ENCODE results near the gene MRE11. TPM values are rescaled to one million over a fixed set of nuclear protein-coding genes. Genes with fewer than 3 reads are reported as not detected.

The MRE11 gene
- total RNA-seq, 1 experiment from 2014 or later = 27.2 TPM

DNA sequence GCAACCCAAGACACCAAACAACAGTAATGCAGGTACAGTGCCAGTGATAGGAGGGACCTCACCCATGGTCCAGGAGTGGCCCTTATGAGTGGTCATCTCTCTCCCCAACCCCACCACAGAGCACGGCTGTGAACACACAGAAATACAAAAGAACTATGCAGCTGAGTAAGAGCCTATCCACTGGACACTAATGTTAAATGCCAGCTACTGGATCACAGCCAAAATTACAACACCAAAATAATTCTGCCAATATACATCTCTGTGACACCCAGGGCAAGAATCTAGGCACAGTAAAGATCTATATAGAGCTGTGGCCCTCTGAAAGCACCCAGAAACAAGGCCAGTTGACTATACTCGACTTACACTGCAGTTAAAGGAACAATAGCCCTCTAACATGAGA lies 69.6 kb downstream of the MRE11 start:
- Mint-ChIP-seq H3K9me3 (ENCODE audit: low read depth, unreplicated experiment) (no peaks in the 10 kb centered on the region), H3K36me3 (ENCODE audit: insufficient read depth, unreplicated experiment) (no peaks in the 10 kb centered on the region), H3K27ac (ENCODE audit: unreplicated experiment) (no peak overlapping the region), H3K4me3 (ENCODE audit: low read depth, unreplicated experiment) (no peak overlapping the region), H3K27me3 (ENCODE audit: unreplicated experiment) (no peaks in the 10 kb centered on the region), H3K4me1 (ENCODE audit: low read depth, unreplicated experiment) (peaks cover 14% of the 10 kb centered on the region)
- no peak for DNase-seq
- CTCF ChIA-PET = interaction anchor here (0.6 kb wide), 1 partner anchor 457 kb away, joined by 7 read pairs; no protein-coding TSS in a partner anchor
- TF ChIP-seq, protein P1, sequence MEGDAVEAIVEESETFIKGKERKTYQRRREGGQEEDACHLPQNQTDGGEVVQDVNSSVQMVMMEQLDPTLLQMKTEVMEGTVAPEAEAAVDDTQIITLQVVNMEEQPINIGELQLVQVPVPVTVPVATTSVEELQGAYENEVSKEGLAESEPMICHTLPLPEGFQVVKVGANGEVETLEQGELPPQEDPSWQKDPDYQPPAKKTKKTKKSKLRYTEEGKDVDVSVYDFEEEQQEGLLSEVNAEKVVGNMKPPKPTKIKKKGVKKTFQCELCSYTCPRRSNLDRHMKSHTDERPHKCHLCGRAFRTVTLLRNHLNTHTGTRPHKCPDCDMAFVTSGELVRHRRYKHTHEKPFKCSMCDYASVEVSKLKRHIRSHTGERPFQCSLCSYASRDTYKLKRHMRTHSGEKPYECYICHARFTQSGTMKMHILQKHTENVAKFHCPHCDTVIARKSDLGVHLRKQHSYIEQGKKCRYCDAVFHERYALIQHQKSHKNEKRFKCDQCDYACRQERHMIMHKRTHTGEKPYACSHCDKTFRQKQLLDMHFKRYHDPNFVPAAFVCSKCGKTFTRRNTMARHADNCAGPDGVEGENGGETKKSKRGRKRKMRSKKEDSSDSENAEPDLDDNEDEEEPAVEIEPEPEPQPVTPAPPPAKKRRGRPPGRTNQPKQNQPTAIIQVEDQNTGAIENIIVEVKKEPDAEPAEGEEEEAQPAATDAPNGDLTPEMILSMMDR (IDR thresholded peaks at IDR 0.05; ENCODE audit: unreplicated experiment) = no peak
- BruUV-seq (replicated peaks) = no TSS peak
- intact Hi-C loops (cut with micrococcal nuclease; ENCODE audit: unreplicated experiment) = no loop called here

DNA sequence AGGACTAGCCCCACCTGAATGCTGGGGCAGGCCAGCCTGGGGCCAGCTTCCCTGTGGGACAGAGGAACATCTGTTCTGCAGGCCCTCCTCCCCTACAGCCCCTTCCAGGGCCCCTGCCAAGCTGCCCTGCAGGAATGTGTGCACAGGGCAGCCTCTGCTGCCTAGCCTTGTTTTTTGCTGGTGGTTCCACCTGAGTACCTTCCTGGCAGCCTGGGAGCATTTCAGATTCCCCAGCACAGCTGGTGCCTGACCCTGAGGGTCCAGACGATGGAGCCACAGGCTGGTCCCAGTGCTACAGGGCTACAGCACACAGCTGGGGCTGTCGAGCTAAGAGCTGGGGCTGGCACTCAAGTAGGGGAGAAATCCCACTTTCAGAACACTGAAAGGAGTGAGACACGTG lies 70.1 kb downstream of the MRE11 start:
- CTCF ChIA-PET = interaction anchor here (0.6 kb wide), 1 partner anchor 457 kb away, joined by 7 read pairs; no protein-coding TSS in a partner anchor
- intact Hi-C loops (cut with micrococcal nuclease; ENCODE audit: unreplicated experiment) = no loop called here
- Mint-ChIP-seq H3K27ac (ENCODE audit: unreplicated experiment) (no peak overlapping the region), H3K36me3 (ENCODE audit: insufficient read depth, unreplicated experiment) (no peaks in the 10 kb centered on the region), H3K4me3 (ENCODE audit: low read depth, unreplicated experiment) (no peak overlapping the region), H3K4me1 (ENCODE audit: low read depth, unreplicated experiment) (peaks cover 14% of the 10 kb centered on the region), H3K9me3 (ENCODE audit: low read depth, unreplicated experiment) (no peaks in the 10 kb centered on the region), H3K27me3 (ENCODE audit: unreplicated experiment) (no peaks in the 10 kb centered on the region)
- BruUV-seq (replicated peaks) = no TSS peak
- TF ChIP-seq, protein P1 (IDR thresholded peaks at IDR 0.05; ENCODE audit: unreplicated experiment) = no peak
- no peak for DNase-seq

DNA sequence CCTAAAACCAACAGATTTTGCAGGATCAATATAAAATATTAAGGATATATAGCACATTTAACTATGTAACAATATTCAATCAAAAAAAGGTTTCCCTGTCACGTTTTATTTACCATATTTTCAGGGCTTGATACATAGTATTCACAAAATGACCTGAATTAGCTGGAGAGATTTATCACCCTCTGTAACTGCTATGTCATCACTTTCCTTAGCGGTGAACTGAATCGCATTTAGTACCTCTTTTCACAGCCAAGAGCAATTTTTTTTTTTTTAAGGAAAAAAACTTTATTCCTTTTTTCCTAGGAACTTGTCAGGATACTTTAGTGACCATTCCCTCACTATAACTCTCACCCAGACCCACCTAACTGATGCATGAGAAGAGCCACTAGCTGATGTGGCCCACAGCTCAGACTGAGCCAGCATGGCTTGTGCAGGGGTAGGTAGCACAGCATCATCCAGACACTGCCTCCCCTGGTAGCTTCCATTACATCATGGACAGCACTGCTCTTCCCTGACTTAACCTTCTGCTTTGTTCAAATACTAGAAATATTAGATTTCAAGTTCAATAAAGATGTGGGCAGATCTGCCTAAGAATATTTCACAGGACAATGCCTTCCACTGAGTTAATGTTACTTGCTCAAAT lies 75.4 kb downstream of the MRE11 start:
- Mint-ChIP-seq H3K27me3 (ENCODE audit: unreplicated experiment) (no peaks in the 10 kb centered on the region), H3K27ac (ENCODE audit: unreplicated experiment) (no peak overlapping the region), H3K36me3 (ENCODE audit: insufficient read depth, unreplicated experiment) (no peaks in the 10 kb centered on the region), H3K4me1 (ENCODE audit: low read depth, unreplicated experiment) (no peaks in the 10 kb centered on the region), H3K9me3 (ENCODE audit: low read depth, unreplicated experiment) (no peaks in the 10 kb centered on the region), H3K4me3 (ENCODE audit: low read depth, unreplicated experiment) (no peak overlapping the region)
- CTCF ChIA-PET = interaction anchor here (2.1 kb wide), 1 partner anchor 523 kb away, joined by 16 read pairs; no protein-coding TSS in a partner anchor
- no peak for DNase-seq
- intact Hi-C loops (cut with micrococcal nuclease; ENCODE audit: unreplicated experiment) = loop anchor here (5.0 kb wide), 1 partner anchor 236 kb away; no protein-coding TSS in a partner anchor
- TF ChIP-seq, protein P1 (IDR thresholded peaks at IDR 0.05; ENCODE audit: unreplicated experiment) = no peak
- no TSS peak for BruUV-seq (replicated peaks)

- H3K27ac Mint-ChIP-seq (ENCODE audit: unreplicated experiment) = no peak overlapping the region
- no peaks in the 10 kb centered on the region for H3K9me3 Mint-ChIP-seq (ENCODE audit: low read depth, unreplicated experiment)
- no peaks in the 10 kb centered on the region for H3K4me1 Mint-ChIP-seq (ENCODE audit: low read depth, unreplicated experiment)
- no peaks in the 10 kb centered on the region for H3K27me3 Mint-ChIP-seq (ENCODE audit: unreplicated experiment)
- intact Hi-C loops (cut with micrococcal nuclease; ENCODE audit: unreplicated experiment) = loop anchor here (2.0 to 5.0 kb wide), 2 partner anchors 235 to 523 kb away; no protein-coding TSS in a partner anchor
- CTCF ChIA-PET = interaction anchor here (2.1 kb wide), 1 partner anchor 522 kb away, joined by 16 read pairs; no protein-coding TSS in a partner anchor
- TF ChIP-seq, protein P1 (IDR thresholded peaks at IDR 0.05; ENCODE audit: unreplicated experiment) = no peak
- DNase-seq = no peak
- no peaks in the 10 kb centered on the region for H3K36me3 Mint-ChIP-seq (ENCODE audit: insufficient read depth, unreplicated experiment)
- BruUV-seq (replicated peaks) = no TSS peak
- no peak overlapping the region for H3K4me3 Mint-ChIP-seq (ENCODE audit: low read depth, unreplicated experiment)
These were observed 76.2 kb downstream of the MRE11 start for GRCh38 chr11:94417386-94417987.

Measured in Calu3 (cell line).